ENCODE results near the gene FAM131B.

Gene FAM131B

DNA sequence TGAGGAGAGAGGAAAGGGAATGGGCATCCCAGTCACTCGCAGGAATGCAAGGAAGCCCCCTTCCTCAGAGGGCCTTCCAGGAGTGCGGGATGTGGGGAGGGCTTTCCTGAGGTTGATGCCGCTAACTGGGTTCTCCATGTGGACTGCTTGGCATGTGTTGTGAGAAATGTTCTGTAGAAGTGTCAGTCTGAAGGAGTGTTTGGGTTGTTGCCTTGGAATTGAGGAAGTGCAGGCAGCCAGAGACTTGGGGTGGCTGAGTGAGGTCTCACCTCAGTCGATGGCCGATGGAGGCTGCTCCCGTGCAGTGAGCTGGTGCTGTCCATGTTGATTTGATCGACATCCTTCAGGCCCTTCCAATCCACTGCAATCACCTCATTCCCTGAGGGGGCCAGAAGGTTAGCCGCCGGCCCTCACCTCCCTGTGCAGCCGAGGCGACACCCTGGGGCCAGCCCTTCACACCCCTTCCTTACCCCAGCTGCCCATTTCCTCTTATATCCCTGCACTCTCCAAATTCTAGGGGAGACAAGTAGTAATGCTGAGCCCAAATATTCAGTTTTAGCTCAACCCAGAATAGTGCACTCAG is 2.7 kb downstream of the FAM131B start:
- H3K4me1 ChIP-seq (ENCODE audit: insufficient read depth, insufficient read length): peaks cover 3% of the 10 kb centered on the region
- no peak for DNase-seq (ENCODE audit: low read depth, low spot score)
- H3K36me3 ChIP-seq (ENCODE audit: insufficient read depth, insufficient read length, low read length): peaks cover 12% of the 10 kb centered on the region
- TF ChIP-seq YY1 (IDR thresholded peaks at IDR 0.05; ENCODE audit: insufficient read depth, insufficient read length) (no peak), SUZ12 (IDR thresholded peaks at IDR 0.05; ENCODE audit: extremely low read depth, insufficient read depth, insufficient read length) (no peak), ZNF274 (IDR thresholded peaks at IDR 0.05; ENCODE audit: low read depth, low read length) (no peak)
- H3K9me3 ChIP-seq (ENCODE audit: insufficient read depth, low read length): no peaks in the 10 kb centered on the region
- no peak overlapping the region for H3K4me3 ChIP-seq (ENCODE audit: insufficient read length, low read depth)
- no peak overlapping the region for H3K9ac ChIP-seq (ENCODE audit: insufficient read length, low read depth)
- peaks cover 40% of the 10 kb centered on the region for H3K27me3 ChIP-seq (ENCODE audit: insufficient read depth, insufficient read length)

DNA sequence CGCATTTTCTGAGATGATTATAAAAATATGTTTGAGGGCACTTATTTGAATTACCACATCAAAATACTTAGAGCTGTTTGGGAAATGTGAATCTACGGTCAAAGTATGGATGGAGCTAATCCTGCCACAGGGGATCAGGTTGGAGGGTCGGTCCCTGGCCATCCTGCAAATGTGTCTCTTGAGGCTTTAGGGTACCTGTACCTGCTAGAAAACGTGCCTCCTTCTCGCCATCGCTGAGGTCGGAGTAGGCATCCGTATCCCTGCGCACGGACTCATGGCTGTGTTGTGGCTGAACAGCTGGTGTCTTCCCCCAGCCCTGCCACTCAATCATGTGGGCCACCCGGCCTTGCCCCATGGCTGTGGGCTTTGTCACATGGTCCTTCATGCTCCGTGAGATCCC is 3.9 kb downstream of the FAM131B start:
- Histone ChIP-seq H3K27me3 (ENCODE audit: insufficient read depth, insufficient read length) (peaks cover 28% of the 10 kb centered on the region), H3K4me1 (ENCODE audit: insufficient read depth, insufficient read length) (peaks cover 3% of the 10 kb centered on the region), H3K9me3 (ENCODE audit: insufficient read depth, low read length) (no peaks in the 10 kb centered on the region), H3K9ac (ENCODE audit: insufficient read length, low read depth) (no peak overlapping the region), H3K4me3 (ENCODE audit: insufficient read length, low read depth) (no peak overlapping the region), H3K36me3 (ENCODE audit: insufficient read depth, insufficient read length, low read length) (peaks cover 12% of the 10 kb centered on the region)
- no peak for TF ChIP-seq SUZ12 (IDR thresholded peaks at IDR 0.05; ENCODE audit: extremely low read depth, insufficient read depth, insufficient read length)
- TF ChIP-seq YY1 (IDR thresholded peaks at IDR 0.05; ENCODE audit: insufficient read depth, insufficient read length): no peak
- no peak for TF ChIP-seq ZNF274 (IDR thresholded peaks at IDR 0.05; ENCODE audit: low read depth, low read length)
- no peak for DNase-seq (ENCODE audit: low read depth, low spot score)

DNA sequence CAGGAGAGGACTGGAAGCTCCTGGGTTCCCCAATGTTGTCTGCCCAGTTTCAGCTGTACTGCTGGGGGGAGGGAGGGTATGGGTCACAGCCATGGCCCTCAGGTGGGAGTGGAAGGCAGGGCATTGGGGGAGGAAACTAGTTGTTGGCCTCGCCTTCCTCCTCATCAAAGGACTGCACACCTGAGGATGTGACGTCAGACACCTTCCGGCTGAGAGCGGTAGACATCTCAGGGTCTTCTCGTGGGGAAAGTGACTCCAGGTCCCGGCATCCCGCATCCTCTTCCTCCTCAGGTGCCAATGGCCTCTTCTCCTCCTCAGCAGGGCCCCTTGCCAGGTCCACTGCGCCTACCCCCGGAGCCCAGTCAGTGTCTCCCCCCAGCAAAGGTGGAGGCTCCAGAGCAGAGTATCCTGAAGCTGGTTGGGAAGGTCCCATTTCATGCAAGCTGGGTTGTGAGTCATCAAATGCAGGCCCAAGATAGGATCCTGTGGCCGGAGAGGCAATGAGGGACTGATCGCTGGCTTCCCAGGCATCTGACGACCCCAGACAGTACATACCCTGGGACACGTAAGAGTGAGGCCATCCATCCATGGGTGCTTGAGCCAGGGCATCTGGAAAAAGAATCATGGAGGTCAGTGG is 6.0 kb downstream of the FAM131B start:
- no peak for DNase-seq (ENCODE audit: low read depth, low spot score)

DNA sequence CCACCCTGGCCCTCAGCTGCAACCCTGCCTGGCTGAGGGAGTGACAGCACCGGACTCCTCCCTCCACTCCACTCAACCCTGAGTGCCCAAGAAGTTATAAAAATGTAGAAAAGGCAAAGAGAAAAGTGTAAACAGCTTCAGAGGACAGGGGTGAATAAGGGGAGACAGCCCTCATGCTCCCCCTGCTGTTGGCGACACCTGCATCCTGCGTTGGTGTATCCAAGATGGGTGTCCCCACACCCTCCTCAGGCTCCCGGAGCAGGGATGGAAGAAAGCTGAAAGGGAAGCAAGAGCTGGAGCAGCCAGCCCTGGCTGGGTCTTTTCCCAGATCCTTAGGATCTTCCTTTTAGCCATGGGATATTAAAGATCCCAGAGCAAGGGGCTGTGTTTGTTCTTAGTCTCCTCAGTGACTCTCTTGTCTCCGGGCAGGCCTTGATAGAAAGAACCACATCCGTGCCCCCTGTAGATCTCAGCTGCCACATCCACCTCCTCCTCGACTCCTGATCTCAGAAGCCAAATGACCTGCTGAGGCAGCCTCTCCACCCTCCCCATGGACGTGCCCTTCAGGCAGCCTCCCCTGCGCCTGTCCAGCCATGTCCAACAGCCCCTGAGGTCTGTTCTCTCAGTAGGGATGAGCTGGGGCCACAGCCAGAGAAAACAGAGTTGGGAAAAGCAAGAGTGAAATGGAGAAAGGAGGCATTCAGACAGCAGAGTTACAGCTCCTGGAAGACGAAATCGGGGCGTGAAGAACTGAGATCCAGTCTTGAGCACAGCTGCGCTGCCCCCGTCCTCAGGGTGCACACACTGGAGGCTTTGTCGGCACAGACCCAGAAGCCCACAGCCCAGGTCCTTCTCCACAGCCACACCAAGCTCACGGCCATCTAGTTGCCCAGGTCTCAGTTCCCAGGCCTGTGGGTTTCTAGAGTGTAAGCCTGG is 6.8 kb downstream of the FAM131B start:
- TF ChIP-seq YY1 (IDR thresholded peaks at IDR 0.05; ENCODE audit: insufficient read depth, insufficient read length) (no peak), ZNF274 (IDR thresholded peaks at IDR 0.05; ENCODE audit: low read depth, low read length) (no peak), SUZ12 (IDR thresholded peaks at IDR 0.05; ENCODE audit: extremely low read depth, insufficient read depth, insufficient read length) (no peak)

More for the DNA sequence above, 6.0 kb downstream of the FAM131B start:
- TF ChIP-seq YY1 (IDR thresholded peaks at IDR 0.05; ENCODE audit: insufficient read depth, insufficient read length) (no peak), SUZ12 (IDR thresholded peaks at IDR 0.05; ENCODE audit: extremely low read depth, insufficient read depth, insufficient read length) (no peak), ZNF274 (IDR thresholded peaks at IDR 0.05; ENCODE audit: low read depth, low read length) (no peak)
- Histone ChIP-seq H3K9ac (ENCODE audit: insufficient read length, low read depth) (no peak overlapping the region), H3K9me3 (ENCODE audit: insufficient read depth, low read length) (no peaks in the 10 kb centered on the region), H3K4me3 (ENCODE audit: insufficient read length, low read depth) (no peak overlapping the region), H3K36me3 (ENCODE audit: insufficient read depth, insufficient read length, low read length) (peaks cover 12% of the 10 kb centered on the region), H3K4me1 (ENCODE audit: insufficient read depth, insufficient read length) (peaks cover 10% of the 10 kb centered on the region), H3K27me3 (ENCODE audit: insufficient read depth, insufficient read length) (peaks cover 16% of the 10 kb centered on the region)

DNA sequence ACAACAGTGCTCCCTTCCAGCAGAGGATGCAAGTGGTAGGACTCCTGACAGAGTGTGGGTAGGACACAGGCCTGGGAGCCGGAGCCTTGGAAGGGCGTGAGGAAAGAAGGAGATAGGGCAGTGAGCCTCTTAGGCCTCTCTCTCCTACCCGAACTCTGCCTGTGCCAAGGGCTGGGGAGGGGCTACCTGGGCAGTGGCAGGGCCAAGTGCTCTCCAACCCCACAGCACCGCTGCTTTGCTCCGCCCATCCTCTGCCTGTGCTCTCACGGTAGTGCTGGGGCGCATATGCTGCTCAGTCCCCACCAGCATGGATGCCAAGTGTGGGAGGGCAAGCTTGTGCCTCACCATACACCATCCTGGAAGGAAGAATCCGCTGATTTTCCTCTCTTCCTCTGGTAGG is 7.5 kb downstream of the FAM131B start:
- Histone ChIP-seq H3K9ac (ENCODE audit: insufficient read length, low read depth) (no peak overlapping the region), H3K27me3 (ENCODE audit: insufficient read depth, insufficient read length) (peaks cover 4% of the 10 kb centered on the region), H3K4me3 (ENCODE audit: insufficient read length, low read depth) (no peak overlapping the region), H3K4me1 (ENCODE audit: insufficient read depth, insufficient read length) (peaks cover 10% of the 10 kb centered on the region), H3K36me3 (ENCODE audit: insufficient read depth, insufficient read length, low read length) (peaks cover 12% of the 10 kb centered on the region), H3K9me3 (ENCODE audit: insufficient read depth, low read length) (no peaks in the 10 kb centered on the region)
- TF ChIP-seq YY1 (IDR thresholded peaks at IDR 0.05; ENCODE audit: insufficient read depth, insufficient read length): no peak
- TF ChIP-seq SUZ12 (IDR thresholded peaks at IDR 0.05; ENCODE audit: extremely low read depth, insufficient read depth, insufficient read length): no peak
- TF ChIP-seq ZNF274 (IDR thresholded peaks at IDR 0.05; ENCODE audit: low read depth, low read length): no peak
- DNase-seq (ENCODE audit: low read depth, low spot score): no peak

More for the DNA sequence above, 6.8 kb downstream of the FAM131B start:
- peaks cover 10% of the 10 kb centered on the region for H3K4me1 ChIP-seq (ENCODE audit: insufficient read depth, insufficient read length)
- H3K27me3 ChIP-seq (ENCODE audit: insufficient read depth, insufficient read length): peaks cover 12% of the 10 kb centered on the region
- H3K9ac ChIP-seq (ENCODE audit: insufficient read length, low read depth): no peak overlapping the region
- peaks cover 12% of the 10 kb centered on the region for H3K36me3 ChIP-seq (ENCODE audit: insufficient read depth, insufficient read length, low read length)
- DNase-seq (ENCODE audit: low read depth, low spot score): no peak
- H3K4me3 ChIP-seq (ENCODE audit: insufficient read length, low read depth): no peak overlapping the region
- H3K9me3 ChIP-seq (ENCODE audit: insufficient read depth, low read length): no peaks in the 10 kb centered on the region

DNA sequence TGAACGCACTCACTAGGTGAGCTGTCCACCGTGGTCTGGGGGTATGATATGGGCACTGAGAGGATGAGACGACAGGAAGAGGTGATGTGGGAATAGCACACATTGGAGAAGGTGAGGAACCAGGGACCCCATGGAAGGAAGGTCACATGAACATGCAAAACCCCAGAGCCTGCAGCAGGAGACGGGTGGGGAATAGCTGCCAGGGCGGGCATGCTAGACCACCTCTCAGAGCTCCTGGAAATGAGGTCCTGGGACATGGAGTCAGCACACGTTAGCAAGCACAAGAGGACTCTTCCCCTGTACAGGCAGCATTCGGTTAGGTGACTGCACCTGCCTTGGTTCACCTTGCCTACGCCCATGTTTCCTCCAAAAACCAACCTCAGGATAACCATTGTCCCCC is 8.1 kb downstream of the FAM131B start:
- Histone ChIP-seq H3K9me3 (ENCODE audit: insufficient read depth, low read length) (no peaks in the 10 kb centered on the region), H3K36me3 (ENCODE audit: insufficient read depth, insufficient read length, low read length) (peaks cover 12% of the 10 kb centered on the region), H3K4me3 (ENCODE audit: insufficient read length, low read depth) (no peak overlapping the region), H3K4me1 (ENCODE audit: insufficient read depth, insufficient read length) (peaks cover 10% of the 10 kb centered on the region), H3K9ac (ENCODE audit: insufficient read length, low read depth) (no peak overlapping the region), H3K27me3 (ENCODE audit: insufficient read depth, insufficient read length) (no peaks in the 10 kb centered on the region)
- no peak for DNase-seq (ENCODE audit: low read depth, low spot score)
- TF ChIP-seq ZNF274 (IDR thresholded peaks at IDR 0.05; ENCODE audit: low read depth, low read length) (no peak), YY1 (IDR thresholded peaks at IDR 0.05; ENCODE audit: insufficient read depth, insufficient read length) (no peak), SUZ12 (IDR thresholded peaks at IDR 0.05; ENCODE audit: extremely low read depth, insufficient read depth, insufficient read length) (no peak)
